HUDEP-2 (cell line): ENCODE results near the gene PSME3IP1.

Source experiments
- DNase-seq, 76 experiments: peaks; one replicate each; lab custom pipeline; 2025; ENCODE audit not compliant: unreplicated experiment in 76 of 76; lab: John Stamatoyannopoulos, UW

Gene PSME3IP1, protein sequence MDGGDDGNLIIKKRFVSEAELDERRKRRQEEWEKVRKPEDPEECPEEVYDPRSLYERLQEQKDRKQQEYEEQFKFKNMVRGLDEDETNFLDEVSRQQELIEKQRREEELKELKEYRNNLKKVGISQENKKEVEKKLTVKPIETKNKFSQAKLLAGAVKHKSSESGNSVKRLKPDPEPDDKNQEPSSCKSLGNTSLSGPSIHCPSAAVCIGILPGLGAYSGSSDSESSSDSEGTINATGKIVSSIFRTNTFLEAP

GRCh38 chr16:57185945-57186871 is at the start of gene PSME3IP1, which contains the start of gene RSPRY1:
Gene PSME3IP1, minus strand, starts transcription at chr16:57186039. Its CDS starts 12,185 bp downstream, at chr16:57173854.
Gene RSPRY1, plus strand, starts transcription at chr16:57186329. Its CDS starts 18,330 bp downstream, at chr16:57204659.
- DNase-seq, result peak in 75 of 76 experiments; percentile 54 to 100 (median 98)

DNA sequence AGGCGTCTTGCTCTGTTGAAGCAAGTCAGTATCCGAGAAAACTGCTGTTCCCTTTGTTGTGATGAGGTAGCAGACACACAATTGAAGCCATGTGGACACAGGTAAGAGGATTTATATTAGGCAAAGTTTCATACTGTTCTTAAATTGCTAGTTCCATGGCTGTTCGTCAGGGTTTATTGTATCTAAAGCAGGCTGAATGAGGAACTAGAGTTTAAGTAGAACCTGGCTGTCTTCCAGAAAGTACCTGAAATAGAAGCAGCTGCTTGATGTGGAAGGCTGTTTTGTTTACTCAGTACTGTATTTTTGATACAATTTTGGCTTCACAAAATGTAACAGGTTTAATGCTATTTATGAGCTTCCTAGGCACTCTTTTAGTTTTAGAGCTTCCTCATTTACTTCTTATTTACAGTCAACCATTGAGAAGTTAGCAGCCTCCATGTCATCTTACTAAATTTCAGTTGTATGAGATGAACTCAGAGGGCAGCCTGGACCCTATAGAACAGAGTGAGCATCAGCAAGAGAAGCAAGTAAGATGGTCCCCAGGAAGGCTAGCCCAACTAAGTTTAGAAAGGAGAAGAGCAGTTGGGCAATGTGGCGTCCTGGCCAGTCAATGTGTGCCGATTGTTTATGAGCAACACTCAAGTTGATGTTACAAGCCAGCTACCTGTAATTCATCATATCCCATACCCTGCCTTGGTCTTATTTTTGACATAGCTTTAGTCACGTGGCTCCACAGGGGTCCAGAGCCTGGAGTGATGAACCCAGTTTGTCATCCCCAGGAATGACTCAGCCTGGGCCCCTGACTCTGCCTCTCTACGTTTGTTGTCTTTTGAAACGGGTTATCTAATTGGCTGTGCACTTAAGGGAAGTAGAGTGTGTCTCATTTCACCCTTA is 49.5 kb upstream of the PSME3IP1 start:
- DNase-seq, result no peak

- DNase-seq, result no peak
Measured at GRCh38 chr16:57234707-57235092, 48.9 kb upstream of the PSME3IP1 start.

GRCh38 chr16:57233944-57234706 is 48.3 kb upstream of the PSME3IP1 start:
- no peak for DNase-seq

- DNase-seq, result no peak
Measured at GRCh38 chr16:57231821-57232350, 46.0 kb upstream of the PSME3IP1 start.

GRCh38 chr16:57229079-57229478 is 43.2 kb upstream of the PSME3IP1 start:
- no peak for DNase-seq

GRCh38 chr16:57226701-57227621 is 41.1 kb upstream of the PSME3IP1 start:
- no peak for DNase-seq

GRCh38 chr16:57225978-57226377 is 40.1 kb upstream of the PSME3IP1 start:
- DNase-seq, result no peak

- DNase-seq, result no peak
Measured at GRCh38 chr16:57224651-57225335, 39.0 kb upstream of the PSME3IP1 start.

GRCh38 chr16:57223057-57223456 is 37.2 kb upstream of the PSME3IP1 start:
- DNase-seq, result no peak

DNA sequence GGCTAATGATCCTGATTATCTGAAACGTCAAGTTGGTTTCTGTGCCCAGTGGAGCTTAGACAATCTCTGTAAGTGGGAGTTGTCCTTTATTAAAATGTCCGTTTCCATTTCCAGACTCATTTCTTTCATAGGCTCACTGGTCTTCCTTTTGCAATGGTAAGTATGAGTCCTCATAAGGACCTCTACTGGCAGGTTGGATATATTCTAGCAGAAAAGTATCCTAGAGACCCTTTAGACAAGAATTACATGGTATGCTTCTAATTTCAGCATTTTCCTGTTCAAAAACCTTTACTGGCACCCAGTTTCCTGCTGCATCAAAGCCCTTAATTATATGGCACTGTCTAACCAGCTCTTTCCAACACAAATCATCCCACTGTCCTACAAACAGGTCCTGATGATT is 31.1 kb upstream of the PSME3IP1 start:
- DNase-seq, result no peak

DNA sequence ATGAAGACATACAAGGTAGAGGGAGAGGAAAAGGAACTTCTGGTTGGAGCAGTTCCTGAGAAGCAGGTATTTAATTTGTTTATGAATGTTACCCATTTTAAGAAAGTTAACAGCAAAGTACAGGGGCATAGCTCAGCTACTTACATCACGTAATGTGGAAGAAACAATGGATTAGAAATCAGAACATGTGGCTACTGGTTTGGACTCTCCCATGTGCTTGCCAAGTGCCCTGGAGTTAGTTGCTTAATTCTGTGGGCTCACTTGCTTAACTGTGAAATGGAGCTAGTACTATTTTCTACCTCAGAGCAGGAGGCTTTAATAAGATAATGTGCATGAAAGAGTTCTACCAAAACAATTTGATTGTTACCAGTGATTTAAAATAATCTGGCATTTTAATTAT is 27.6 kb upstream of the PSME3IP1 start:
- no peak for DNase-seq

GRCh38 chr16:57209780-57210179 is 23.9 kb upstream of the PSME3IP1 start:
- DNase-seq, result no peak

DNA sequence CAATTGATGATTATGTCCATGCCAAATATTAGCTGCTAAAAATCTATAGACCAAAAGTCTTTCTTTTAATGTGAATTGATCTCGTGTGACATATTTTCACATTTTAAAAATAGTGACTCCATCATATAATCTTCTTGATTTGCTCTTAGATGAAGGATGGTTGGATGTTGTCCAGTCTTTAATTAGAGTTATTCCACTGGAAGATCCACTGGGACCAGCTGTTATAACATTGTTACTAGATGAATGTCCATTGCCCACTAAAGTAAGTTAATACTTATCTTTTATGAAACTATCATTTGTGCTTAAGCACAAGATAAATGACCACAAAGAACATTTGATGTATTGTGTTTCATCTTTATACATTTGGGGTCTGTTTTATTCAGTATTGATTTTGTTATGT is 23.1 kb upstream of the PSME3IP1 start:
- DNase-seq, result no peak

DNA sequence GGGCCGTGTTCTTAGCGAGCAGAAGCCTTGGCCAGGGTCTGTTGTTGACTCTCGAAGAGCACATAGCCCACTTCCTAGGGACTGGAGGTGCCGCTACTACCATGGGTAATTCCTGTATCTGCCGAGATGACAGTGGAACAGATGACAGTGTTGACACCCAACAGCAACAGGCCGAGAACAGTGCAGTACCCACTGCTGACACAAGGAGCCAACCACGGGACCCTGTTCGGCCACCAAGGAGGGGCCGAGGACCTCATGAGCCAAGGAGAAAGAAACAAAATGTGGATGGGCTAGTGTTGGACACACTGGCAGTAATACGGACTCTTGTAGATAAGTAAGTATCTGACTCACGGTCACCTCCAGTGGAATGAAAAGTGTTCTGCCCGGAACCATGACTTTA is 18.8 kb upstream of the PSME3IP1 start:
- no peak for DNase-seq

- DNase-seq, result no peak
Measured at GRCh38 chr16:57203451-57203850, 17.6 kb upstream of the PSME3IP1 start.

DNA sequence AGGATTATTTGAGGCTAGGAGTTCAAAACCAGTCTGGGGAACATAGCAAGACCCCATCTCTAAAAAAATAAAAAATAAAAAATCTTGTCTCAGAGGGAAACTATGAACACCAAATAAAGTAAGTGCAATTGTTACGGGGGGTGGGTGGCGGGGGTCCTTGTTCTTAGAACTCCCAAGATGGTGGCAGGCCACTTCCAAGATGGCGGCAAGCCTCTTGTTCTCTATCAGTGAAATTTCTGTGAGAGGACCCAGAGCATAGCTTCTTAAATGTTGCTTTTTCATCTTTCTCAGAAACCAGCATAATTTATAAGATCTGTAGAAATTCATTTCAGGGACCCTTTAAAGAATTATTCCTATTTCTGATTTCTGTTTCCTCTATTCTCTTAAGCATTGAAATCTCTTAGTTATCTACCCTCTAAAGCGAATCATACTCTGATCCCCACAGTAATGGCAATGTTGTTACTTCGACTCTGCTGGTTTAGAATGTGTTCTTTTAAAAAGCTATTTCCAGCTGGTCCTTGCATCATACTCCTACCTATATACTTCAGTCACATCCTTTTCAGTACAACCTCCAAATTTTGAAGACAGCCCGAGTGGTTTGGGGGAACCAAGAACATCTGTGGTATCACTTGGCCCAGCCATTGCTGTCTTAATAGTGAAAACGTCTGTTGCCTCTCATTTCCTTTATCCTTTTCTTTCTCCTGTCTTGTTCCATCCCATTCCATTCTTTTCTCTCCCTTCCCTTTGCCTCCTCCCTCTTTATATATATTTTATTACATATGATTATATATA is 16.5 kb upstream of the PSME3IP1 start:
- DNase-seq, result no peak
